NCI-H345 treated with DMSO at 0.1 percent for 48 hours (cell line): ENCODE measurements around the gene FAM184A.
"Not testable (repeated sequence)": the region's sequence is repeated elsewhere in the genome, so short reads cannot be mapped to it uniquely, and the experiment has no call there.

Experiments used
- DNase-seq: peaks from one replicate; lab custom pipeline; 2025; ENCODE audit not compliant: unreplicated experiment; lab: John Stamatoyannopoulos, UW

Gene FAM184A

GRCh38 chr6:119097815-119098361, 19.4 kb upstream of the FAM184A start:
- not testable (repeated sequence) for DNase-seq

- DNase-seq, result no peak
These were observed 18.5 kb upstream of the FAM184A start for GRCh38 chr6:119096721-119097565.

GRCh38 chr6:119090256-119090655, 11.8 kb upstream of the FAM184A start:
- no peak for DNase-seq

GRCh38 chr6:119084784-119085183, 6.3 kb upstream of the FAM184A start:
- no peak for DNase-seq

- DNase-seq, result no peak
These were observed 4.5 kb upstream of the FAM184A start for GRCh38 chr6:119083007-119083406.

GRCh38 chr6:119079283-119079809, 882 bp upstream of the FAM184A start:
- DNase-seq, result no peak

- DNase-seq, result peak; percentile 27
These were observed 655 bp downstream of the FAM184A start for GRCh38 chr6:119077643-119078375.

GRCh38 chr6:119077391-119077642, 1.1 kb downstream of the FAM184A start:
- DNase-seq, result no peak

- DNase-seq, result no peak
These were observed 1.7 kb downstream of the FAM184A start for GRCh38 chr6:119076576-119077390.

- no peak for DNase-seq
These were observed 2.3 kb downstream of the FAM184A start for GRCh38 chr6:119076173-119076572.

- no peak for DNase-seq
These were observed 3.1 kb downstream of the FAM184A start for GRCh38 chr6:119075200-119075981.

GRCh38 chr6:119073307-119074051, 5.0 kb downstream of the FAM184A start:
- DNase-seq, result no peak

- DNase-seq, result no peak
These were observed 6.9 kb downstream of the FAM184A start for GRCh38 chr6:119071576-119071975.

GRCh38 chr6:119067091-119067490, 11.4 kb downstream of the FAM184A start:
- DNase-seq, result no peak

- DNase-seq, result no peak
These were observed 11.9 kb downstream of the FAM184A start for GRCh38 chr6:119066517-119066916.

- DNase-seq, result no peak
These were observed 12.5 kb downstream of the FAM184A start for GRCh38 chr6:119065955-119066354.

GRCh38 chr6:119065382-119065781, 13.1 kb downstream of the FAM184A start:
- no peak for DNase-seq

GRCh38 chr6:119063491-119063890, 15.0 kb downstream of the FAM184A start:
- no peak for DNase-seq

GRCh38 chr6:119061215-119061614, 17.2 kb downstream of the FAM184A start:
- DNase-seq, result no peak
